SK-N-SH (cell line): Measurements from ENCODE around the gene VPS33A. TPM values are rescaled to one million over a fixed set of nuclear protein-coding genes. Genes with fewer than 3 reads are reported as not detected.

Experiments
- CTCF ChIA-PET: fragments of 300-600, 350-600 bp; formaldehyde crosslinking; extraction: SDS; loops from one replicate; lab custom pipeline; 2021; lab: Yijun Ruan, JAX
- POLR2A ChIA-PET: fragments of 350-600 bp; sonication (Branson Sonifier 250); formaldehyde crosslinking; extraction: SDS; loops from one replicate; lab custom pipeline; 2020; ENCODE audit warnings: antibody characterized with exemption, inconsistent platforms; lab: Yijun Ruan, JAX
- DNase-seq: peaks from one replicate; pipeline ENCODE4 v3.0.0; 2012
- H2AFZ ChIP-seq: fragments of 200-600 bp; sonication (generic); 2 replicates; pipeline ENCODE4 v1.8.1; 2016; ENCODE audit warnings: antibody characterized with exemption, mild to moderate bottlenecking, low read depth
- H3F3A ChIP-seq: fragments of 200-600 bp; sonication (generic); replicated peaks from 2 replicates; pipeline ENCODE3; 2016; ENCODE audit warnings: antibody characterized with exemption, mild to moderate bottlenecking; ENCODE audit not compliant: insufficient read depth
- H3K27ac ChIP-seq, 2 experiments: fragments of 200-500 bp in 1 of 2; fragments of 200-600 bp in 1 of 2; sonication (Bioruptor generic) in 1 of 2; sonication (generic), shearing (Covaris generic) in 1 of 2; 2 replicates each; pipeline versions ENCODE4 v1.5.1 to v1.6.1; 2014 to 2016; ENCODE audit warnings: low read depth in 2 of 2, inconsistent platforms in 1 of 2, low read length in 1 of 2, mild to moderate bottlenecking in 1 of 2, mixed read lengths in 1 of 2
- H3K27me3 ChIP-seq: fragments of 200-600 bp; sonication (generic), shearing (Covaris generic); 2 replicates; pipeline ENCODE4 v1.6.1; 2016; ENCODE audit warnings: mixed run types; ENCODE audit not compliant: insufficient read depth
- H3K36me3 ChIP-seq, 2 experiments: fragments of 200-500 bp in 1 of 2; fragments of 200-600 bp in 1 of 2; sonication (Bioruptor generic) in 1 of 2; sonication (generic) in 1 of 2; replicated peaks in 1 of 2; 2 replicates each; pipeline versions ENCODE3 to v1.5.1; 2014 to 2016; ENCODE audit warnings: low read length in 1 of 2, mild to moderate bottlenecking in 1 of 2; ENCODE audit not compliant: insufficient read depth in 2 of 2, control insufficient read depth in 1 of 2
- H3K4me1 ChIP-seq, 2 experiments: fragments of 200-500 bp in 1 of 2; fragments of 200-600 bp in 1 of 2; sonication (Bioruptor generic) in 1 of 2; sonication (generic), shearing (Covaris generic) in 1 of 2; 2 replicates each; pipeline versions ENCODE4 v1.5.1 to v1.6.1; 2014 to 2016; ENCODE audit warnings: low read depth in 1 of 2, low read length in 1 of 2, mixed run types in 1 of 2; ENCODE audit not compliant: insufficient read depth in 2 of 2, control insufficient read depth in 1 of 2
- H3K4me2 ChIP-seq: fragments of 200-600 bp; sonication (generic), shearing (Covaris generic); 2 replicates; pipeline ENCODE4 v1.6.1; 2017; ENCODE audit warnings: mixed run types
- H3K4me3 ChIP-seq, 2 experiments: fragments of 200-500 bp in 1 of 2; fragments of 200-600 bp in 1 of 2; sonication (Bioruptor generic) in 1 of 2; sonication (generic), shearing (Covaris generic) in 1 of 2; 2 replicates each; pipeline versions ENCODE4 v1.5.1 to v1.8.1; 2014 to 2016; ENCODE audit warnings: low read depth in 2 of 2, inconsistent platforms in 1 of 2, low read length in 1 of 2, mild to moderate bottlenecking in 1 of 2, mixed read lengths in 1 of 2, moderate library complexity in 1 of 2
- H3K79me2 ChIP-seq: fragments of 200-600 bp; sonication (generic); 2 replicates; pipeline ENCODE4 v1.8.1; 2017; ENCODE audit warnings: mild to moderate bottlenecking; ENCODE audit not compliant: insufficient read depth
- H3K9ac ChIP-seq: fragments of 200-600 bp; sonication (generic); 2 replicates; pipeline ENCODE4 v1.6.1; 2017; ENCODE audit warnings: mixed run types
- H3K9me2 ChIP-seq: fragments of 200-600 bp; sonication (generic); 2 replicates; pipeline ENCODE4 v1.6.1; 2017; ENCODE audit warnings: mixed run types
- H3K9me3 ChIP-seq: fragments of 200-600 bp; sonication (generic); 2 replicates; pipeline ENCODE4 v1.6.1; 2017; ENCODE audit warnings: mixed run types, mild to moderate bottlenecking, moderate library complexity
- H4K20me1 ChIP-seq: fragments of 200-600 bp; sonication (generic); 2 replicates; pipeline ENCODE4 v1.6.1; 2017; ENCODE audit warnings: mild to moderate bottlenecking, mixed run types; ENCODE audit not compliant: insufficient read depth
- CTCF ChIP-seq: fragments of 200-600 bp; sonication (generic); IDR thresholded peaks from 2 replicates; pipeline ENCODE4 v1.6.1; 2017; ENCODE audit warnings: antibody characterized with exemption, mild to moderate bottlenecking, moderate library complexity
- ELF1 ChIP-seq: IDR thresholded peaks from 2 replicates; pipeline ENCODE4 v1.4.0; 2012
- FOXJ3 ChIP-seq: sonication (generic); formaldehyde crosslinking; IDR thresholded peaks from 2 replicates; pipeline ENCODE4 v1.5.1; 2020; ENCODE audit warnings: mild to moderate bottlenecking, missing genetic modification reagents
- FOXM1 ChIP-seq: IDR thresholded peaks from 2 replicates; pipeline ENCODE4 v1.4.0; 2012; ENCODE audit warnings: low read depth, mild to moderate bottlenecking
- GATA2 ChIP-seq: sonication (generic); formaldehyde crosslinking; IDR thresholded peaks from 2 replicates; pipeline ENCODE4 v1.5.0; 2020; ENCODE audit warnings: mild to moderate bottlenecking, missing genetic modification reagents
- MEF2A ChIP-seq: IDR thresholded peaks from 2 replicates; pipeline ENCODE4 v1.4.0; 2012; ENCODE audit warnings: low read depth, borderline replicate concordance
- NRF1 ChIP-seq: IDR thresholded peaks from 2 replicates; pipeline ENCODE4 v1.6.1; 2012; ENCODE audit warnings: low read depth, mild to moderate bottlenecking, low read length
- RCOR1 ChIP-seq: fragments of 150-350 bp; IDR thresholded peaks from 2 replicates; pipeline ENCODE4 v1.6.1; 2017; ENCODE audit warnings: antibody characterized with exemption, low read length
- REST ChIP-seq: IDR thresholded peaks from 2 replicates; pipeline ENCODE4 v1.6.1; 2012; ENCODE audit warnings: mild to moderate bottlenecking, low read depth, low read length, moderate library complexity
- ZBTB33 ChIP-seq: IDR thresholded peaks from 2 replicates; pipeline ENCODE4 v1.4.0; 2012; ENCODE audit warnings: low read depth, borderline replicate concordance
- WGBS: methylation state at CpG from one replicate; pipeline ENCODE4 v1.1.6; 2017; ENCODE audit warnings: low lambda C conversion rate; 5-methylcytosine and 5-hydroxymethylcytosine counted together
- polyA plus RNA-seq, 3 experiments: library from polyadenylated mRNA; depleted of rRNA; stranded (reverse); fragments of >200 nt; gene quantifications; 2 replicates each; pipeline ENCODE4 v1.2.3, GENCODE V29; 2012

The VPS33A gene
- polyA plus RNA-seq, 1 of the 3 experiments (the other 2 are of a cell fraction): 17.0 TPM

- Histone ChIP-seq H3K27ac (no peak overlapping the region), H3K4me1 (no peaks in the 10 kb centered on the region; a peak in 1 of 4 replicates), H3K9ac (no peak overlapping the region), H3K9me3 (no peaks in the 10 kb centered on the region), H3K9me2 (no peaks in the 10 kb centered on the region), H4K20me1 (no peaks in the 10 kb centered on the region)
- TF ChIP-seq FOXJ3 (no peak), REST (no peak), ZBTB33 (no peak), CTCF (no peak), GATA2 (no peak), ELF1 (no peak), MEF2A (no peak), RCOR1 (no peak), FOXM1 (no peak), NRF1 (no peak)
- TF ChIP-seq, all 33 proteins: peak for 0
- ChIA-PET CTCF (interaction anchor here (0.6 to 2.4 kb wide), 3 partner anchors 9 to 145 kb away, joined by 3 to 7 read pairs (median 3); no protein-coding TSS in a partner anchor), POLR2A (no interaction called here)
- Histone ChIP-seq H3K27me3 (no peaks in the 10 kb centered on the region), H3K79me2 (no peaks in the 10 kb centered on the region; the same call in 1 of the 2 replicates), H3K4me2 (no peak overlapping the region), H3K4me3 (no peak overlapping the region), H2AFZ (no peak overlapping the region), H3F3A (peaks cover 5% of the 10 kb centered on the region), H3K36me3 (peaks cover 20 to 52% of the 10 kb centered on the region in 2 experiments)
- 87% methylated on average over 8 of the region's 8 CpGs for whole genome bisulfite sequencing
- DNase-seq: no peak
Measured at GRCh38 chr12:122275459-122275858, 9.2 kb upstream of the VPS33A start.
